Calu3 (cell line): ENCODE data around the gene MVK. TPM values are rescaled to one million over a fixed set of nuclear protein-coding genes. Genes with fewer than 3 reads are reported as not detected.

Experiments used
- BruUV-seq: library from RNA; stranded (reverse); fragments of 400-500 nt; replicated peaks from 2 replicates; lab custom pipeline; 2021; lab: Mats Ljungman, UMichigan
- CTCF ChIA-PET: fragments of 300-600 bp; sonication (Branson Sonifier 250); formaldehyde crosslinking; loops from one replicate; lab custom pipeline; 2022; ENCODE audit warnings: antibody characterized with exemption; lab: Charles Lee
- DNase-seq: peaks from one replicate; pipeline ENCODE4 v3.0.0; 2022
- H3K27ac Mint-ChIP-seq: one replicate; pipeline ENCODE4 v1.8.0; 2022; ENCODE audit warnings: mixed read lengths; ENCODE audit not compliant: unreplicated experiment
- H3K27me3 Mint-ChIP-seq: one replicate; pipeline ENCODE4 v1.8.0; 2022; ENCODE audit warnings: mixed read lengths; ENCODE audit not compliant: unreplicated experiment
- H3K36me3 Mint-ChIP-seq: one replicate; pipeline ENCODE4 v1.8.0; 2022; ENCODE audit warnings: mild to moderate bottlenecking, moderate library complexity, mixed read lengths; ENCODE audit not compliant: insufficient read depth, unreplicated experiment
- H3K4me1 Mint-ChIP-seq: one replicate; pipeline ENCODE4 v1.8.0; 2022; ENCODE audit warnings: mild to moderate bottlenecking, low read depth, mixed read lengths; ENCODE audit not compliant: unreplicated experiment
- H3K4me3 Mint-ChIP-seq: one replicate; pipeline ENCODE4 v1.8.0; 2022; ENCODE audit warnings: mild to moderate bottlenecking, low read depth, moderate library complexity, mixed read lengths; ENCODE audit not compliant: unreplicated experiment
- H3K9me3 Mint-ChIP-seq: one replicate; pipeline ENCODE4 v1.8.0; 2022; ENCODE audit warnings: low read depth, mixed read lengths; ENCODE audit not compliant: unreplicated experiment
- CTCF ChIP-seq: fragments of 200-600 bp; IDR thresholded peaks from one replicate; pipeline ENCODE4 v1.8.0; 2022; ENCODE audit warnings: antibody characterized with exemption; ENCODE audit not compliant: unreplicated experiment
- intact Hi-C: fragments of 100-400 bp; cut with micrococcal nuclease; formaldehyde crosslinking; loops from one replicate; pipeline ENCODE4 v1.10.0; 2022; ENCODE audit not compliant: unreplicated experiment
- total RNA-seq: library from RNA; stranded (reverse); gene quantifications from 2 replicates; pipeline ENCODE4 v1.2.3, GENCODE V29; 2022

MVK gene
- total RNA-seq, 1 experiment from 2014 or later: 41.6 TPM

GRCh38 chr12:109571773-109572505 is 1.7 kb upstream of the MVK start:
- no peak for TF ChIP-seq CTCF
- CTCF ChIA-PET: interaction anchor here (0.8 kb wide), 1 partner anchor 19 kb away, joined by 3 read pairs; no protein-coding TSS in a partner anchor
- no peaks in the 10 kb centered on the region for H3K27me3 Mint-ChIP-seq
- no TSS peak for BruUV-seq
- intact Hi-C loops: no loop called here
- no peak for DNase-seq
- H3K9me3 Mint-ChIP-seq: no peaks in the 10 kb centered on the region
- H3K4me3 Mint-ChIP-seq: peak overlapping the region; percentile 96
- H3K4me1 Mint-ChIP-seq: peaks cover 27% of the 10 kb centered on the region
- H3K36me3 Mint-ChIP-seq: peaks cover 69% of the 10 kb centered on the region
- peak overlapping the region; percentile 99 for H3K27ac Mint-ChIP-seq

GRCh38 chr12:109572506-109572845 is 1.1 kb upstream of the MVK start:
- H3K27me3 Mint-ChIP-seq: no peaks in the 10 kb centered on the region
- intact Hi-C loops: no loop called here
- H3K4me3 Mint-ChIP-seq: peak overlapping the region; percentile 96
- H3K36me3 Mint-ChIP-seq: peaks cover 71% of the 10 kb centered on the region
- peaks cover 27% of the 10 kb centered on the region for H3K4me1 Mint-ChIP-seq
- no TSS peak for BruUV-seq
- peak overlapping the region; percentile 99 for H3K27ac Mint-ChIP-seq
- TF ChIP-seq CTCF: no peak
- DNase-seq: no peak
- CTCF ChIA-PET: interaction anchor here (0.8 to 2.0 kb wide), 2 partner anchors 19 to 201 kb away, joined by 3 to 6 read pairs; no protein-coding TSS in a partner anchor
- no peaks in the 10 kb centered on the region for H3K9me3 Mint-ChIP-seq

GRCh38 chr12:109573914-109574244 is 285 bp downstream of the MVK start:
- intact Hi-C loops: no loop called here
- Mint-ChIP-seq H3K4me1 (peaks cover 27% of the 10 kb centered on the region), H3K27ac (peak overlapping the region; percentile 99), H3K27me3 (no peaks in the 10 kb centered on the region), H3K36me3 (peaks cover 66% of the 10 kb centered on the region), H3K4me3 (peak overlapping the region; percentile 96), H3K9me3 (no peaks in the 10 kb centered on the region)
- no TSS peak for BruUV-seq
- TF ChIP-seq CTCF: no peak
- DNase-seq: no peak
- CTCF ChIA-PET: interaction anchor here (0.6 to 2.0 kb wide), 4 partner anchors 24 to 207 kb away, joined by 3 to 6 read pairs (median 6); no protein-coding TSS in a partner anchor

- BruUV-seq: no TSS peak
- Mint-ChIP-seq H3K27ac (no peak overlapping the region), H3K4me3 (no peak overlapping the region), H3K9me3 (no peaks in the 10 kb centered on the region), H3K4me1 (peaks cover 27% of the 10 kb centered on the region), H3K36me3 (peaks cover 67% of the 10 kb centered on the region), H3K27me3 (no peaks in the 10 kb centered on the region)
- intact Hi-C loops: no loop called here
- CTCF ChIA-PET: interaction anchor here (0.6 kb wide), 1 partner anchor 923 kb away, joined by 4 read pairs; no protein-coding TSS in a partner anchor
- no peak for TF ChIP-seq CTCF
- no peak for DNase-seq
Observed at GRCh38 chr12:109575683-109576082, 2.1 kb downstream of the MVK start.
